ENCODE measurements around the gene UTS2B.

Gene UTS2B

DNA sequence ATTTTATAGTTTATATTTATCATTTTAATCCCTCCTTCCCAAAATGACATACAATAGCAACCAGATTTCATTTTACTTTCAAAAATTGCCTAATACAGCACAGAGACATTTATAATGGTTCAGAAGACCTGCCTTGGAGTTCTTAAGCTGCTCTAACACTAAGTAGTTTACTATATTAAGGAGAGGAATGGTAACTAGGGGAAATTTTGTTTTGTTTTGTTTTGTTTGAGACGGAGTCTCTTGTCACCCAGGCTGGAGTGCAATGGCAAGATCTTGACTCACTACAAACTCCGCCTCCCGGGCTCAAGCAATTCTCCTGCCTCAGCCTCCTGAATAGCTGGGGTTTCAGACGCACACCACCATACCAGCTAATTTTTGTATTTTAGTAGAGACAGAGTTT lies 23.9 kb downstream of the UTS2B start:
- no CpG with 5 or more reads among the region's 4 CpGs for WGBS (ENCODE audit: extremely low coverage, insufficient coverage, insufficient read length)
- H3K27me3 ChIP-seq (ENCODE audit: insufficient read depth, low read length): no peaks in the 10 kb centered on the region

GRCh38 chr3:191303596-191303995 lies 26.7 kb downstream of the UTS2B start:
- Histone ChIP-seq H3K27ac (ENCODE audit: low read depth, low read length) (no peak overlapping the region), H4K12ac (ENCODE audit: low read depth, low read length) (no peak overlapping the region), H2AFZ (ENCODE audit: insufficient read depth, low read length, poor library complexity) (no peak overlapping the region), H3K9me3 (ENCODE audit: insufficient read depth, low read depth, low read length) (no peaks in the 10 kb centered on the region), H3K18ac (ENCODE audit: low read length) (no peak overlapping the region), H3K4ac (ENCODE audit: low read depth, low read length) (no peak overlapping the region), H2AK5ac (ENCODE audit: low read length) (no peak overlapping the region), H4K8ac (ENCODE audit: low read depth, low read length) (no peak overlapping the region), H3K4me3 (ENCODE audit: low read depth, low read length) (no peak overlapping the region), H2BK120ac (ENCODE audit: insufficient read depth, low read length, poor library complexity) (no peak overlapping the region), H3K79me1 (ENCODE audit: low read length) (no peaks in the 10 kb centered on the region), H3K4me2 (ENCODE audit: low read length) (no peak overlapping the region), H3K27me3 (ENCODE audit: insufficient read depth, low read length) (no peaks in the 10 kb centered on the region), H3K23ac (ENCODE audit: low read length) (no peak overlapping the region), H2BK5ac (ENCODE audit: low read depth, low read length, poor library complexity) (no peak overlapping the region), H3K14ac (ENCODE audit: low read length) (no peak overlapping the region), H2BK12ac (ENCODE audit: low read length) (no peak overlapping the region), H3K4me1 (ENCODE audit: control insufficient read depth in 1 of 2, insufficient read depth in 2 of 2, low read length in 2 of 2) (no peaks in the 10 kb centered on the region), H3K9ac (ENCODE audit: low read length) (no peak overlapping the region), H3K36me3 (ENCODE audit: control insufficient read depth in 1 of 2, insufficient read depth in 2 of 2, low read length in 2 of 2) (no peaks in the 10 kb centered on the region), H3K79me2 (ENCODE audit: control insufficient read depth, insufficient read depth, low read length, poor library complexity) (no peaks in the 10 kb centered on the region), H4K91ac (ENCODE audit: low read depth, low read length) (no peak overlapping the region)
- peak in 1 of 2 donors; percentile 2 for DNase-seq
- WGBS (ENCODE audit: extremely low coverage, insufficient coverage, insufficient read length): no CpG with 5 or more reads among the region's 3 CpGs

More for the DNA sequence above, 23.9 kb downstream of the UTS2B start:
- H3K27ac ChIP-seq (ENCODE audit: low read depth, low read length): no peak overlapping the region
- H3K23ac ChIP-seq (ENCODE audit: low read length): no peak overlapping the region
- H2BK12ac ChIP-seq (ENCODE audit: low read length): no peak overlapping the region
- H4K12ac ChIP-seq (ENCODE audit: low read depth, low read length): no peak overlapping the region
- H2BK5ac ChIP-seq (ENCODE audit: low read depth, low read length, poor library complexity): no peak overlapping the region
- H3K14ac ChIP-seq (ENCODE audit: low read length): no peak overlapping the region
- no peak overlapping the region for H4K91ac ChIP-seq (ENCODE audit: low read depth, low read length)
- no peak overlapping the region for H2BK120ac ChIP-seq (ENCODE audit: insufficient read depth, low read length, poor library complexity)
- no peaks in the 10 kb centered on the region for H3K4me1 ChIP-seq (ENCODE audit: control insufficient read depth in 1 of 2, insufficient read depth in 2 of 2, low read length in 2 of 2)
- H3K4me3 ChIP-seq (ENCODE audit: low read depth, low read length): no peak overlapping the region
- no peak overlapping the region for H3K4ac ChIP-seq (ENCODE audit: low read depth, low read length)
- H3K79me2 ChIP-seq (ENCODE audit: control insufficient read depth, insufficient read depth, low read length, poor library complexity): no peaks in the 10 kb centered on the region
- no peak overlapping the region for H2AFZ ChIP-seq (ENCODE audit: insufficient read depth, low read length, poor library complexity)
- DNase-seq: peak; percentile 23 to 57
- no peak overlapping the region for H3K18ac ChIP-seq (ENCODE audit: low read length)
- no peak overlapping the region for H3K4me2 ChIP-seq (ENCODE audit: low read length)
- no peaks in the 10 kb centered on the region for H3K79me1 ChIP-seq (ENCODE audit: low read length)
- no peak overlapping the region for H4K8ac ChIP-seq (ENCODE audit: low read depth, low read length)
- H3K36me3 ChIP-seq (ENCODE audit: control insufficient read depth in 1 of 2, insufficient read depth in 2 of 2, low read length in 2 of 2): no peaks in the 10 kb centered on the region
- H3K9me3 ChIP-seq (ENCODE audit: insufficient read depth, low read depth, low read length): no peaks in the 10 kb centered on the region
- no peak overlapping the region for H2AK5ac ChIP-seq (ENCODE audit: low read length)
- H3K9ac ChIP-seq (ENCODE audit: low read length): no peak overlapping the region

DNA sequence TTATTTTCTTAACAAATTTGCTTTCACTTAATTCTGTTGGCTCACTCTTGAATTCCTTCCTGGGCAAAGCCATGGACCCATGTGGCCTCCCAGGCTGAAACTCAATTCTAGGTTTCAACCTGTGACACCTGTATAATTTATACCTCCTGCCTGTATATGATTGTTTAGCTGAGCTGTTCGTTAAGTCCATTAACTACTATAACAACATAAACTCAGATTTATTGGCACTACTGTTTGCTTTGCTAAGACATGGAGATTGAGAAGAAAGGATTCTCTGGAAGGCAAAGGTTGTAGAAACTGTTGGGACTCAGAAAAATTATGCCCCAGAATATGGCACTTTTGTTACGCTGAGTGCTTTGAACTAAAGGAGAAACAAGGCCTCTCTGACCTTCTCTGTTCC lies 27.9 kb downstream of the UTS2B start:
- no peak overlapping the region for H4K91ac ChIP-seq (ENCODE audit: low read depth, low read length)
- H2BK120ac ChIP-seq (ENCODE audit: insufficient read depth, low read length, poor library complexity): no peak overlapping the region
- no peak overlapping the region for H3K4me3 ChIP-seq (ENCODE audit: low read depth, low read length)
- H3K4me2 ChIP-seq (ENCODE audit: low read length): no peak overlapping the region
- no peak overlapping the region for H3K9ac ChIP-seq (ENCODE audit: low read length)
- no peak overlapping the region for H3K18ac ChIP-seq (ENCODE audit: low read length)
- H2BK5ac ChIP-seq (ENCODE audit: low read depth, low read length, poor library complexity): no peak overlapping the region
- H3K9me3 ChIP-seq (ENCODE audit: insufficient read depth, low read depth, low read length): no peaks in the 10 kb centered on the region
- H3K14ac ChIP-seq (ENCODE audit: low read length): no peak overlapping the region
- H3K4ac ChIP-seq (ENCODE audit: low read depth, low read length): no peak overlapping the region
- H3K36me3 ChIP-seq (ENCODE audit: control insufficient read depth in 1 of 2, insufficient read depth in 2 of 2, low read length in 2 of 2): no peaks in the 10 kb centered on the region
- H3K4me1 ChIP-seq (ENCODE audit: control insufficient read depth in 1 of 2, insufficient read depth in 2 of 2, low read length in 2 of 2): no peaks in the 10 kb centered on the region
- no peak overlapping the region for H2BK12ac ChIP-seq (ENCODE audit: low read length)
- H3K27me3 ChIP-seq (ENCODE audit: insufficient read depth, low read length): no peaks in the 10 kb centered on the region
- no peak overlapping the region for H3K23ac ChIP-seq (ENCODE audit: low read length)
- no peak overlapping the region for H2AFZ ChIP-seq (ENCODE audit: insufficient read depth, low read length, poor library complexity)
- DNase-seq: no peak
- WGBS (ENCODE audit: extremely low coverage, insufficient coverage, insufficient read length): no CpG with 5 or more reads among the region's 2 CpGs
- no peak overlapping the region for H2AK5ac ChIP-seq (ENCODE audit: low read length)
- no peaks in the 10 kb centered on the region for H3K79me1 ChIP-seq (ENCODE audit: low read length)
- H3K79me2 ChIP-seq (ENCODE audit: control insufficient read depth, insufficient read depth, low read length, poor library complexity): no peaks in the 10 kb centered on the region
- H4K12ac ChIP-seq (ENCODE audit: low read depth, low read length): no peak overlapping the region
- no peak overlapping the region for H3K27ac ChIP-seq (ENCODE audit: low read depth, low read length)
- no peak overlapping the region for H4K8ac ChIP-seq (ENCODE audit: low read depth, low read length)

GRCh38 chr3:191301782-191302411 lies 28.4 kb downstream of the UTS2B start:
- Histone ChIP-seq H4K12ac (ENCODE audit: low read depth, low read length) (no peak overlapping the region), H3K79me2 (ENCODE audit: control insufficient read depth, insufficient read depth, low read length, poor library complexity) (no peaks in the 10 kb centered on the region), H3K18ac (ENCODE audit: low read length) (no peak overlapping the region), H3K9me3 (ENCODE audit: insufficient read depth, low read depth, low read length) (no peaks in the 10 kb centered on the region), H3K27ac (ENCODE audit: low read depth, low read length) (no peak overlapping the region), H4K8ac (ENCODE audit: low read depth, low read length) (no peak overlapping the region), H3K79me1 (ENCODE audit: low read length) (no peaks in the 10 kb centered on the region), H3K14ac (ENCODE audit: low read length) (no peak overlapping the region), H3K9ac (ENCODE audit: low read length) (no peak overlapping the region), H2BK12ac (ENCODE audit: low read length) (no peak overlapping the region), H3K27me3 (ENCODE audit: insufficient read depth, low read length) (no peaks in the 10 kb centered on the region), H3K4me2 (ENCODE audit: low read length) (no peak overlapping the region), H2BK5ac (ENCODE audit: low read depth, low read length, poor library complexity) (no peak overlapping the region), H4K91ac (ENCODE audit: low read depth, low read length) (no peak overlapping the region), H3K4ac (ENCODE audit: low read depth, low read length) (no peak overlapping the region), H2BK120ac (ENCODE audit: insufficient read depth, low read length, poor library complexity) (no peak overlapping the region), H2AK5ac (ENCODE audit: low read length) (no peak overlapping the region), H3K36me3 (ENCODE audit: control insufficient read depth in 1 of 2, insufficient read depth in 2 of 2, low read length in 2 of 2) (no peaks in the 10 kb centered on the region), H3K4me1 (ENCODE audit: control insufficient read depth in 1 of 2, insufficient read depth in 2 of 2, low read length in 2 of 2) (no peaks in the 10 kb centered on the region), H3K4me3 (ENCODE audit: low read depth, low read length) (no peak overlapping the region), H3K23ac (ENCODE audit: low read length) (no peak overlapping the region), H2AFZ (ENCODE audit: insufficient read depth, low read length, poor library complexity) (no peak overlapping the region)
- DNase-seq: no peak
- WGBS (ENCODE audit: extremely low coverage, insufficient coverage, insufficient read length): no CpG with 5 or more reads among the region's 5 CpGs
